ENCODE results near the gene SCFD1.
"Not testable (repeated sequence)": the region's sequence is repeated elsewhere in the genome, so short reads cannot be mapped to it uniquely, and the experiment has no call there.

The SCFD1 gene, protein sequence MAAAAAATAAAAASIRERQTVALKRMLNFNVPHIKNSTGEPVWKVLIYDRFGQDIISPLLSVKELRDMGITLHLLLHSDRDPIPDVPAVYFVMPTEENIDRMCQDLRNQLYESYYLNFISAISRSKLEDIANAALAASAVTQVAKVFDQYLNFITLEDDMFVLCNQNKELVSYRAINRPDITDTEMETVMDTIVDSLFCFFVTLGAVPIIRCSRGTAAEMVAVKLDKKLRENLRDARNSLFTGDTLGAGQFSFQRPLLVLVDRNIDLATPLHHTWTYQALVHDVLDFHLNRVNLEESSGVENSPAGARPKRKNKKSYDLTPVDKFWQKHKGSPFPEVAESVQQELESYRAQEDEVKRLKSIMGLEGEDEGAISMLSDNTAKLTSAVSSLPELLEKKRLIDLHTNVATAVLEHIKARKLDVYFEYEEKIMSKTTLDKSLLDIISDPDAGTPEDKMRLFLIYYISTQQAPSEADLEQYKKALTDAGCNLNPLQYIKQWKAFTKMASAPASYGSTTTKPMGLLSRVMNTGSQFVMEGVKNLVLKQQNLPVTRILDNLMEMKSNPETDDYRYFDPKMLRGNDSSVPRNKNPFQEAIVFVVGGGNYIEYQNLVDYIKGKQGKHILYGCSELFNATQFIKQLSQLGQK

GRCh38 chr14:30621940-30622830 lies at the start of gene SCFD1:
TSS of gene SCFD1 (plus strand) at chr14:30622319. CDS start at chr14:30622339, 20 bp downstream.
- peak; percentile 90 for DNase-seq

DNA sequence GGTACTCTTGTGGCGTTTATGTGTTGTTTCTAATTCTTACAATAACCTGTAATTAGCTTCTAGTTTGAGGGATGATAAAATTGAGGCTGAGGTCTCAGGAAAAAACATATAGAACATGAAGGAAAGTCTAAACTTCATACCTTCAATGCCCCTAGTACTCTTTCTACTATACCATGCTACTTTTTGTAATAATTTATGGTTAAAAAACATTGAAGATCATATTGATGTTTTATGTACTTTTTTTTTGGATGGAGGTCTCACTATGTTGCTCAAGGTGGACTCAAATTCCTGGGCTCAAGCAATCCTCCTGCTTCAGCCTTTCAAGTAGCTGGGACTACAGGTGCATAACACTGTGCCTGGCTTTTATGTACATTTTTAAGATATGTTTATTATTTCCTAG lies 49.3 kb upstream of the SCFD1 start:
- no peak for DNase-seq

GRCh38 chr14:30573226-30573814 lies 48.8 kb upstream of the SCFD1 start:
- DNase-seq = no peak

GRCh38 chr14:30573966-30574365 lies 48.2 kb upstream of the SCFD1 start:
- DNase-seq = no peak

DNA sequence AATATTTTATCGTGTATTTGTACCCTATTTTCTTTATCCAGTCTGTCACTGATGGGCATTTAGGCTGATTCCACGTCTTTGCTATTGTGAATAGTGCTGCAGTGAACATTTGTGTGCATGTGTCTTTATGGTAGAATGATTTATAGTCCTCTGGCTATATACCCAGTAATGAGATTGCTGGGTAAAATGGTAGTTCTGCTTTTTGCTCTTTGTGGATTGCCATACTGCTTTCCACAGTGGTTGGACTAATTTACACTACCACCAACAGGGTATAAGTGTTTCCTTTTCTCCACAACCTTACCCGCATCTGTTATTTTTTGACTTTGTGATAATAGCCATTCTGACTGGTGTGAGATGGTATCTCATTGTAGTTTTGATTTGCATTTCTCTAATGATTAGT lies 47.3 kb upstream of the SCFD1 start:
- DNase-seq = not testable (repeated sequence)

- DNase-seq = not testable (repeated sequence)
Observed at GRCh38 chr14:30576333-30576732, 45.8 kb upstream of the SCFD1 start.

GRCh38 chr14:30580616-30581282 lies 41.4 kb upstream of the SCFD1 start:
- DNase-seq = no peak

GRCh38 chr14:30581283-30581625 lies 40.9 kb upstream of the SCFD1 start:
- DNase-seq = no peak

- DNase-seq = no peak
Observed at GRCh38 chr14:30582376-30582775, 39.7 kb upstream of the SCFD1 start.

- DNase-seq = no peak
Observed at GRCh38 chr14:30584058-30584630, 38.0 kb upstream of the SCFD1 start.

GRCh38 chr14:30585204-30585603 lies 36.9 kb upstream of the SCFD1 start:
- no peak for DNase-seq

DNA sequence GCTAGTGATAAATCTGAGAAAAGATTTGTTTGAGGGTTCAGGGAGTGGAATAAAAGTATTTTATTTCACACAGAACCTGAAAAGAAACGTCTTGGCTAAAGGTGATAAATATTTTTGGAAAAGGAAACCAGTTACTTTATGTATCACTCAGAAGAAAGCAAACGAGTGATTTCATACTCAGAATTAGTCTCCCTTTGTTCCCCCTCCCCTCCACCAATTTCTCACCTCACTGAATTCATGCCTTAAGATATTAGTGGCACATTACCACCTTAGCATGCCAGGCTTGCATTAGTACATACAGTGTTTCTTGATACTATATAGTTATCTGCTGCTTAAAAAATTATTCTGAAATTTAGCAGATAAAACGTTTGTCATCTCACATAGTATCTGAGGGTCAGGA lies 35.0 kb upstream of the SCFD1 start:
- no peak for DNase-seq

DNA sequence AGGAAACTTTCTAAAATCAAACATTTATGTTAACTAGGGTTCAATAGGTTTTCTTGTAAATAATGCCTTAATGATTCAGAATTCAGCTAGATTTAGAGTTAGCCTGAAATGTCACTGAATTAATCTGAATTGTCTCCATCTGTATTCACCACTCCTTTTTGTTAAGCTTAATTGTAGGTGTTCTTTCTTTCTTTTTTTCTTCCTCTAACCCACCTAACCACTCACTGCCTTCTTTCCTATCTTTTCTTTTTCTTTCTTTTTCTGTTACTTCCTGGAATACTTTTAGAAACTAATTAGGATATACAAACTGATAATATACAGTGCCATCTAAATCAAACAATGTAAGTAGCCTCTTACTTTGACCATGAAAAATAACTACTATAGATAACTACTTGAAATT lies 33.2 kb upstream of the SCFD1 start:
- no peak for DNase-seq

DNA sequence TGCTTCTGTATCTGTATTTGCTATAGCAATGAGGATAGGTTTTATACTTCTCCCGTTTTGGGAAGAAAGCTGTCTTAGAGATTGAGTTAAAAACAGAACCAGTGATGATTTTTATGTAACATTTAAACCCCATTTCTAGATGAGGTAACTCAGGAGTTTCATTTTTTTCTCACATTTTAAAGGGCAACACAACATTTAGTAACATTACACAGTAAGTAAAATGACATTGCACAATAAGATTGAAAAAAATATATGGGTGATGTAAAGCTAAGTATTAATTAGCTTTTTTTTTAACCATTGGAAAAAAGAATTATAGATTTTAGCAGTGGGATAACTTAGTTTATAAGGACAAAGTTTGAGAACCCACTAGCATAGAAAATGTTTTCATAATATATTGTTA lies 25.2 kb upstream of the SCFD1 start:
- DNase-seq = no peak

GRCh38 chr14:30597504-30597903 lies 24.6 kb upstream of the SCFD1 start:
- no peak for DNase-seq

DNA sequence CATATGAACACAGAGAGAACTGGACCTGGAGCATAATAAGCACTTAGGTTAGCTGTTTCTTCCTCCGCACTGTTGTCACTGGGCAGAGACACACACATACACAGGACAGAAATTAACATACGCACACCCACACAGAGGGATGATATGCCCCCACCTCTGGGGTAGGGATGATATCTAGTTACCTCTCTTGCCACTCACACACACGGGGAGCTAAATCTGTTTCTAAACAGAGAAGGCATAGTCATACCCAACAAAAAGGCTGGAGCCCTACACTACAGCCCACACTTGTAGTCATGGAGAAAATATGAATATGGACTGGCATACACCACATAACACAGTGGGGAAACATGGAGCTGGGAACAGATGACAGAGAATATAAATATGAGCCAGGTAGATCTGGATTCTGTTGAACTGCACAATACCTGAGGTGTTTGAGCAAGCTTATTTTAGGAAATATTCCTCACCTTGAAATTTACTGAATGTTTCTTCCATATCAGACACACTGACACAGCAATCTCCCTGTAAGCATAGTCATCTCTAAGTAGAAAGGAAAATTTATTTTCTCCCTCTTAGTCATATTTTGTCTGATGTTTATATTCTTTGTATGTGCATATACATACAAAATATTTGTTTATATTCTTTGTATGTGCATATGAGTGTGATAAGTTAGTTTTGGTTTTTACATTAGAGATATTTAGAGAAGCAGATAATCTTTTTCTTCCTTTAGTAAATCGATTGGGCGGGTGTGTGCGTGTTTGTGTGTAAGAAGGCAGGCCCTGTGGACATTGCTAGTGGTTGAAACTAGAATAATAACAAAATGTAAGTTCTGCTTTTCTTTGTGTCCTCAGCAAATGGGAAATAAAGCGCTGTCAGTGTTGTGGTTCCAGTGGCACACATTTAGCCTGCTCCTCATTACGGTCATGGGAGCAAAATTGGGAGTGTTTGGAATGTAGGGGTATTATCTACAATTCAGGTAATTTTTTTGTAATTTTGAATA lies 20.9 kb upstream of the SCFD1 start:
- DNase-seq = no peak

GRCh38 chr14:30603402-30603801 lies 18.7 kb upstream of the SCFD1 start:
- no peak for DNase-seq

DNA sequence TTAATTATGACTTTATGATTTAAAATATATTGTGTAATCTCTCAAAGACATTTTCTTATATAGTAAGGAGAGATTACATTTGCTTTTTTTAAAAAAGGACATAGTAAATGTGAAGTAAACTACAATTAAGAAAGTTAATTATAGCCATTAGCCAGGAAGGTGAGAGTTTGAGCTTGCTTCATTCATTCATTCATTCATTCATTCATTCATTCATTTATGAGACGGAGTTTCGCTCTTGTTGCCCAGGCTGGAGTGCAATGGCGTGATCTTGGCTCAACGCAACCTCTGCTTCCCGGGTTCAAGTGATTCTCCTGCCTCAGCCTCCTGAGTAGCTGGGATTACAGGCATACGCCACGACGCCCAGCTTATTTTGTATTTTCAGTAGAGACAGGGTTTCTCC lies 17.4 kb upstream of the SCFD1 start:
- DNase-seq = not testable (repeated sequence)

- no peak for DNase-seq
Observed at GRCh38 chr14:30607156-30607780, 14.9 kb upstream of the SCFD1 start.

DNA sequence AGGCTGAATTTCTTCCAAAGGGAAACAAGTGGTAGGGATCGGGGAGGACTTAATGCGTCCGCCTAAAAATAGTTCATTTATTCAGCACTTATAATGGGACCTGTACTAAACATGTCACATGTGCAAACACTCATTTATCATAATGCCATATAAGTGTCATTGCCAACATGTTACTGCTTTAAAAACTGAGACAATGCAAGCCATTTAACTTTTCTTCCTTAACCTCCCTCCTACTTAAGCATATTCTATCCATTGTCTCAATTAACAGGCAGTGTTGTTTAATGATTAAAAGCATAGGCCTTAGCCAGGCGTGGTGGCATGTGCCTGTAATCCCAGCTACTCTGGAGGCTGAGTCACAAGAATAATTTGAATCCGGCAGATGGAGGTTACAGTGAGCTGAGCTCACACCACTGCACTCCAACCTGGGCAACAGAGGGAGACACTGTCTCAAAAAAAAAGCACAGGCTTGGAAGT lies 13.5 kb upstream of the SCFD1 start:
- DNase-seq = no peak
